Measurements from ENCODE around the gene NKX3-2.

DNA sequence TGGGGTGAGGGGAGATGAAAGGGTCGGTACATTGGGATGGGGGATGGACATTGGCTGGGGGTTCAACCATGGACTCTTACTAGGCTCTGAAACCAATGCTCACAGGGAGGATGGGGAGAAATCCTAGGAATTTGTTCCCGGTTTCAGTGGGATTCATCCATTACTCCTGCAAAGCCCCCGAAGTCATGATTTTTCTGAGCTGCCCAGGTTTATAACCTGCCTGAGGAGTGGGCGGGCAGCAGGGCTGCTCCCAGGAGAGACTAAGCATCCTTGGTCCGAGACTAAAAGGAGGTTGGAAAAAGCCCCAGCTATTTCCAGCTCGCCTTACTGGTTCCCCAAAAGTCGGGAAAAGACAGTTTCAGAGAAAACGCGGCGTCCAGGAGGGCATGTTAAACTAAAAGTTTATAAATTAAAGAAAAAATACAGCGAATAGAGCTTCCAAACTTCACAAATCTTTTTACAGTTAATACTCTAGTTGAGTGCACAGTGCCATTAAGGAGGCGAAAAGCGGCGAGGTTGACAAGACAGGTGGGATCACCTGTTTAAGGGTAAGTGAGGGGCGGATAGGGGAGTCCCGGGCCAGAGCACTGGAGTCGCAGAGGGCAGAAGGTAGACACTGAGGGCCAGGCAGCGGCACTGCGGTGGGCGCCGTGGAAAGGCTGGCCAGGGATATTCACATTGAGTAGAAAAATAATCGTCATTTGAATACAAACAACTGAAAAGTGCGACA is 3.7 kb downstream of the NKX3-2 start:
- TF ChIP-seq, protein P1, sequence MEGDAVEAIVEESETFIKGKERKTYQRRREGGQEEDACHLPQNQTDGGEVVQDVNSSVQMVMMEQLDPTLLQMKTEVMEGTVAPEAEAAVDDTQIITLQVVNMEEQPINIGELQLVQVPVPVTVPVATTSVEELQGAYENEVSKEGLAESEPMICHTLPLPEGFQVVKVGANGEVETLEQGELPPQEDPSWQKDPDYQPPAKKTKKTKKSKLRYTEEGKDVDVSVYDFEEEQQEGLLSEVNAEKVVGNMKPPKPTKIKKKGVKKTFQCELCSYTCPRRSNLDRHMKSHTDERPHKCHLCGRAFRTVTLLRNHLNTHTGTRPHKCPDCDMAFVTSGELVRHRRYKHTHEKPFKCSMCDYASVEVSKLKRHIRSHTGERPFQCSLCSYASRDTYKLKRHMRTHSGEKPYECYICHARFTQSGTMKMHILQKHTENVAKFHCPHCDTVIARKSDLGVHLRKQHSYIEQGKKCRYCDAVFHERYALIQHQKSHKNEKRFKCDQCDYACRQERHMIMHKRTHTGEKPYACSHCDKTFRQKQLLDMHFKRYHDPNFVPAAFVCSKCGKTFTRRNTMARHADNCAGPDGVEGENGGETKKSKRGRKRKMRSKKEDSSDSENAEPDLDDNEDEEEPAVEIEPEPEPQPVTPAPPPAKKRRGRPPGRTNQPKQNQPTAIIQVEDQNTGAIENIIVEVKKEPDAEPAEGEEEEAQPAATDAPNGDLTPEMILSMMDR (conservative IDR thresholded peaks at IDR 0.05 in 1 of 2, IDR thresholded peaks at IDR 0.05 in 1 of 2; ENCODE audit: extremely low read depth in 1 of 2, insufficient read depth in 1 of 2, low read depth in 1 of 2, low read length in 2 of 2): no peak
- no peak for TF ChIP-seq EZH2 (IDR thresholded peaks at IDR 0.05; ENCODE audit: borderline replicate concordance, low read length)

All from mammary epithelial cell (primary cell).